Activated CD4-positive, alpha-beta T cell treated with anti-CD3 and anti-CD28 coated beads, Interleukin-2, amount 50 U/mL, for 4 hours (primary cell): ENCODE data around the gene RAB12.

Experiments used
- DNase-seq, 2 experiments: peaks; one replicate each; pipeline ENCODE4 v3.0.0-alpha.2; 2020

RAB12 gene

GRCh38 chr18:8685914-8686216, 76.6 kb downstream of the RAB12 start:
- no peak for DNase-seq

- no peak for DNase-seq
Measured at GRCh38 chr18:8686611-8687010, 77.4 kb downstream of the RAB12 start.

DNA sequence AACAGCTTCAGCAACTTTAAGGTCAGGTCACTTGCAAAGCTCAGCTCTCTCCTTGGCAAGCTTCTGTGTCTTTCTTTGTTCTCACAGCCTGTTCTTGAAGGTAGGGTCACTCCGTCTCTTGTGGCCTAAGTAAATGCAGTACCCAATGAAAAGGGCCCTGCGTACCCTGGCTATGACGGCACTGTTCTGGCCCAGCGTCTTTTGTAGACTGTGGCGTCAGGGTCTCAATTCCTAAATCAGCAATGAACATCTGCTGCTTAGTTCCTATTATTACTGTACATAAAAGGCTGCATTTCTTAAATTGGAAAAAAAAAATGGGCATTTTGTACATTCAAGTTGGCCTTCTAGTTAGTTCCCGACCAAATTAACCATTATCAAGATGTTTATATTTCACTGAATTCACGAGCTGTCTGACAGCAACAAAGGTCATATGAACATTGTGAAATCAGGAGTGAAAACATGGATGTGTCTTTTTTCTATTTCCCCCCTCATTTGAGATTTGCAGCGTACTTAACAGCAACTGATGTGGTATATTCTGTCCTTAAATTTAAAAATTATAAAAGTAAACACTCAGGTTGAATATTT, 79.1 kb downstream of the RAB12 start:
- DNase-seq = no peak

- no peak for DNase-seq
Measured at GRCh38 chr18:8688816-8689215, 79.6 kb downstream of the RAB12 start.
